OCI-LY1 (cell line): Measurements from ENCODE around the gene CEP104.

Experiments used
- H2AFZ ChIP-seq: fragments of 200-600 bp; sonication (generic), shearing (Covaris generic); 2 replicates; pipeline ENCODE4 v1.6.0; 2014; ENCODE audit warnings: antibody characterized with exemption, mild to moderate bottlenecking, low read length
- H3F3A ChIP-seq: fragments of 200-600 bp; sonication (generic), shearing (Covaris generic); 2 replicates; pipeline ENCODE4 v1.6.0; 2014; ENCODE audit warnings: mild to moderate bottlenecking, antibody characterized with exemption, low read length, moderate library complexity; ENCODE audit not compliant: insufficient read depth
- H3K27ac ChIP-seq: fragments of 200-600 bp; sonication (generic); 2 replicates; pipeline ENCODE4 v1.5.1; 2014; ENCODE audit warnings: low read length, mixed run types, mild to moderate bottlenecking, low read depth; ENCODE audit not compliant: poor library complexity, severe bottlenecking
- H3K27me3 ChIP-seq: fragments of 200-600 bp; sonication (generic); 2 replicates; pipeline ENCODE4 v1.6.0; 2014; ENCODE audit warnings: antibody characterized with exemption, mild to moderate bottlenecking, low read length, moderate library complexity; ENCODE audit not compliant: insufficient read depth
- H3K36me3 ChIP-seq: fragments of 200-600 bp; sonication (generic); 2 replicates; pipeline ENCODE4 v1.6.1; 2014; ENCODE audit warnings: mild to moderate bottlenecking, antibody characterized with exemption, low read length, moderate library complexity, mixed read lengths; ENCODE audit not compliant: insufficient read depth
- H3K4me1 ChIP-seq: fragments of 200-600 bp; sonication (generic); 2 replicates; pipeline ENCODE4 v1.5.1; 2014; ENCODE audit warnings: mild to moderate bottlenecking, low read length, moderate library complexity; ENCODE audit not compliant: insufficient read depth, severe bottlenecking
- H3K4me2 ChIP-seq: fragments of 200-600 bp; sonication (generic), shearing (Covaris generic); 2 replicates; pipeline ENCODE4 v1.6.1; 2014; ENCODE audit warnings: low read length
- H3K4me3 ChIP-seq: fragments of 200-600 bp; sonication (generic); 2 replicates; pipeline ENCODE4 v1.5.1; 2014; ENCODE audit warnings: low read length, low read depth, mild to moderate bottlenecking, mixed read lengths; ENCODE audit not compliant: poor library complexity, severe bottlenecking
- H3K79me2 ChIP-seq: fragments of 200-600 bp; shearing (Covaris generic); 2 replicates; pipeline ENCODE4 v1.6.1; 2016; ENCODE audit warnings: mixed run types, low read length, mixed read lengths; ENCODE audit not compliant: insufficient read depth
- H3K9ac ChIP-seq: fragments of 200-600 bp; sonication (generic), shearing (Covaris generic); 2 replicates; pipeline ENCODE4 v1.6.1; 2014; ENCODE audit warnings: mild to moderate bottlenecking, low read length, mixed read lengths
- H3K9me2 ChIP-seq: fragments of 200-600 bp; sonication (generic), shearing (Covaris generic); 2 replicates; pipeline ENCODE4 v1.6.1; 2014; ENCODE audit warnings: low read depth, mild to moderate bottlenecking, low read length, mixed read lengths
- H3K9me3 ChIP-seq: fragments of 200-600 bp; shearing (Covaris generic); 2 replicates; pipeline ENCODE4 v1.6.1; 2014; ENCODE audit warnings: low read length, mixed read lengths
- H4K20me1 ChIP-seq: fragments of 200-600 bp; sonication (generic), shearing (Covaris generic); 2 replicates; pipeline ENCODE4 v1.6.0; 2016; ENCODE audit warnings: mild to moderate bottlenecking, low read length; ENCODE audit not compliant: insufficient read depth
- EZH2 ChIP-seq: fragments of 200-600 bp; sonication (generic), shearing (Covaris generic); IDR thresholded peaks from 2 replicates; pipeline ENCODE4 v1.8.0; 2017; ENCODE audit warnings: borderline replicate concordance, mixed run types, mild to moderate bottlenecking, antibody characterized with exemption, low read length, moderate library complexity, mixed read lengths
- TF ChIP-seq, protein P1 (sequence below): fragments of 200-600 bp; sonication (generic), shearing (Covaris generic); IDR thresholded peaks from 2 replicates; pipeline ENCODE4 v1.5.1; 2017; ENCODE audit warnings: mild to moderate bottlenecking, antibody characterized with exemption, low read length, moderate library complexity, mixed read lengths

Gene CEP104

DNA sequence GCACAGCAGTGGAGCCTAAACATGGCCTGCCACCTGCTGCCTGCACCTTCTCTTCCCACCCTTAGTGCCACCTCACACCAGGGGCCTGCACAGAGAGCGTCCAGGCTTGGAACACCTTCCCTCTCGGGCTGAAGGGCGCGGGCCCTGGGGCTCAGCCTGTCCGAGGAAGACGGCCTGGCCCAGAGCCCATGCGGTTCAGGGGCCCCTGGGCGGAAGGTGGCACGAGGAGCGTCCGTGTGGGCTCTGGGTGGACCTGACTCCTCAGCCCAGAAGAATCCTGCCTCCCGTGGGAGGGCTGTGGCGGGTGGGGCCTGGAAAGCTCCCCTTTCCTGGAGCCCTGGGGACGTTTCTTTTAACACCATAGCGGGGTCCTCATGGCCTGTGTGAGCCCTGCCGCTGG is 19.7 kb upstream of the CEP104 start:
- Histone ChIP-seq H3K27me3 (no peaks in the 10 kb centered on the region), H3K9me3 (peaks cover 4% of the 10 kb centered on the region; the same call in 1 of the 2 replicates), H3K9ac (no peak overlapping the region), H3K27ac (no peak overlapping the region), H3K9me2 (no peaks in the 10 kb centered on the region), H3F3A (no peaks in the 10 kb centered on the region), H3K4me1 (no peaks in the 10 kb centered on the region), H3K79me2 (no peaks in the 10 kb centered on the region), H2AFZ (no peak overlapping the region), H4K20me1 (no peaks in the 10 kb centered on the region), H3K4me3 (no peak overlapping the region), H3K4me2 (no peak overlapping the region), H3K36me3 (peaks cover 79% of the 10 kb centered on the region)
- TF ChIP-seq, protein P1, sequence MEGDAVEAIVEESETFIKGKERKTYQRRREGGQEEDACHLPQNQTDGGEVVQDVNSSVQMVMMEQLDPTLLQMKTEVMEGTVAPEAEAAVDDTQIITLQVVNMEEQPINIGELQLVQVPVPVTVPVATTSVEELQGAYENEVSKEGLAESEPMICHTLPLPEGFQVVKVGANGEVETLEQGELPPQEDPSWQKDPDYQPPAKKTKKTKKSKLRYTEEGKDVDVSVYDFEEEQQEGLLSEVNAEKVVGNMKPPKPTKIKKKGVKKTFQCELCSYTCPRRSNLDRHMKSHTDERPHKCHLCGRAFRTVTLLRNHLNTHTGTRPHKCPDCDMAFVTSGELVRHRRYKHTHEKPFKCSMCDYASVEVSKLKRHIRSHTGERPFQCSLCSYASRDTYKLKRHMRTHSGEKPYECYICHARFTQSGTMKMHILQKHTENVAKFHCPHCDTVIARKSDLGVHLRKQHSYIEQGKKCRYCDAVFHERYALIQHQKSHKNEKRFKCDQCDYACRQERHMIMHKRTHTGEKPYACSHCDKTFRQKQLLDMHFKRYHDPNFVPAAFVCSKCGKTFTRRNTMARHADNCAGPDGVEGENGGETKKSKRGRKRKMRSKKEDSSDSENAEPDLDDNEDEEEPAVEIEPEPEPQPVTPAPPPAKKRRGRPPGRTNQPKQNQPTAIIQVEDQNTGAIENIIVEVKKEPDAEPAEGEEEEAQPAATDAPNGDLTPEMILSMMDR, result no peak
- no peak for TF ChIP-seq EZH2

DNA sequence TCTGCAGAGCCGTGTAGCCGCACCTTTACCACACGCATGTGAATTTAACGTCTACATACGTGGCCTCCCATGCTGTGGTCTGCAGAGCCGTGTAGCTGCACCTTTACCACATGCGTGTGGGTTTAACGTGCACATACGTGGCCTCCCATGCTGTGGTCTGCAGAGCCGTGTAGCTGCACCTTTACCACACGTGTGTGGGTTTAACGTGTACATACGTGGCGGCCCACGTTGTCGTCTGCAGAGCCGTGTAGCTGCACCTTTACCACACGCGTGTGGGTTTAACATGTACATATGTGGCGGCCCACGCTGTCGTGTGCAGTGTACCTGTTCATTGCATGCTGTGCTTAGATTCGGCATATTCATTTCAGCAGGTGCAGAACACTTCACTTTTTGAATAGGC is 17.7 kb upstream of the CEP104 start:
- H3K9me2 ChIP-seq, result no peaks in the 10 kb centered on the region
- H3K79me2 ChIP-seq, result no peaks in the 10 kb centered on the region
- peaks cover 90% of the 10 kb centered on the region for H3K36me3 ChIP-seq
- no peaks in the 10 kb centered on the region for H3K4me1 ChIP-seq
- no peak for TF ChIP-seq EZH2
- TF ChIP-seq, protein P1, result no peak
- H3K4me3 ChIP-seq, result no peak overlapping the region
- no peak overlapping the region for H3K27ac ChIP-seq
- no peak overlapping the region for H2AFZ ChIP-seq
- no peak overlapping the region for H3K9ac ChIP-seq
- no peaks in the 10 kb centered on the region for H4K20me1 ChIP-seq
- no peaks in the 10 kb centered on the region for H3K27me3 ChIP-seq
- H3K9me3 ChIP-seq, result peaks cover 4% of the 10 kb centered on the region; the same call in 1 of the 2 replicates
- H3K4me2 ChIP-seq, result no peak overlapping the region
- H3F3A ChIP-seq, result no peaks in the 10 kb centered on the region

DNA sequence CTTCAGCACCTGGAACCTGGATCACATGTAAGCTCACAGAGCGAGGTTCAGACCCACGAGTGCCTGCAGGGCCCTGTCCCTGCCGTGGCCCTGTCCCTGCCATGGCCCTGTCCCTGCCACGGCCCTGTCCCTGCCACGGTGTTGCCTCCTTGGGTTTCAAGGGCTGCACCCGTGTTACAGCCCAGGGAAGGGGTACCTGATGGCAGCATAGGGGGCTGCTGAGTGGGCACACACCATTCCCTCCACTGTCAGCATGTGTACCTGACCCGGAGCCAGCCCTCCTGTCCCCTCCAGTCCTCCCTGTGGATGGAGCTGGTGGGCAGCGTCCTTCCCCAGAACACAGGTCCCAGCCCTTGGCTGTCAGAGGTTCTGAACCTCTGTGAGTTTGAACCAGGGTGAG is 15.5 kb upstream of the CEP104 start:
- peaks cover 90% of the 10 kb centered on the region for H3K36me3 ChIP-seq
- H3K9me3 ChIP-seq, result no peaks in the 10 kb centered on the region
- no peaks in the 10 kb centered on the region for H3K4me1 ChIP-seq

More for the DNA sequence above, 15.5 kb upstream of the CEP104 start:
- Histone ChIP-seq H4K20me1 (no peaks in the 10 kb centered on the region), H3K79me2 (no peaks in the 10 kb centered on the region), H3K27me3 (no peaks in the 10 kb centered on the region), H3K4me2 (no peak overlapping the region), H3K9ac (no peak overlapping the region), H3F3A (no peaks in the 10 kb centered on the region), H2AFZ (no peak overlapping the region), H3K9me2 (no peaks in the 10 kb centered on the region), H3K27ac (no peak overlapping the region), H3K4me3 (no peak overlapping the region)
- TF ChIP-seq, protein P1, result no peak
- no peak for TF ChIP-seq EZH2
